Neural progenitor cell (in vitro differentiated cells): ENCODE results near the gene PLXNA4. TPM values are rescaled to one million over a fixed set of nuclear protein-coding genes. Genes with fewer than 3 reads are reported as not detected.

Source experiments
- DNase-seq: peaks from one replicate; pipeline ENCODE4 v3.0.0-alpha.2; 2016; ENCODE audit warnings: low spot score
- H2AFZ ChIP-seq: fragments of 200-600 bp; sonication (generic); replicated peaks from 2 replicates; pipeline ENCODE4 v1.6.1; 2016; ENCODE audit warnings: antibody characterized with exemption
- H3F3A ChIP-seq: fragments of 200-600 bp; sonication (generic); 2 replicates; pipeline ENCODE4 v1.6.1; 2016; ENCODE audit warnings: antibody characterized with exemption, low read depth
- H3K27ac ChIP-seq: fragments of 200-600 bp; sonication (generic); 2 replicates; pipeline ENCODE4 v1.5.1; 2016; ENCODE audit warnings: mild to moderate bottlenecking
- H3K27me3 ChIP-seq: fragments of 200-600 bp; sonication (generic); 2 replicates; pipeline ENCODE4 v1.6.1; 2016; ENCODE audit warnings: mild to moderate bottlenecking, moderate library complexity
- H3K36me3 ChIP-seq: fragments of 200-600 bp; sonication (generic); 2 replicates; pipeline ENCODE4 v1.5.1; 2016
- H3K4me1 ChIP-seq: fragments of 200-600 bp; sonication (generic); 2 replicates; pipeline ENCODE4 v1.6.1; 2016; ENCODE audit warnings: mixed run types
- H3K4me2 ChIP-seq: fragments of 200-600 bp; sonication (generic); 2 replicates; pipeline ENCODE4 v1.6.1; 2016
- H3K4me3 ChIP-seq: fragments of 200-600 bp; sonication (generic); 2 replicates; pipeline ENCODE4 v1.5.1; 2016
- H3K79me2 ChIP-seq: fragments of 200-600 bp; sonication (generic); 2 replicates; pipeline ENCODE4 v1.6.1; 2016; ENCODE audit warnings: low read depth
- H3K9ac ChIP-seq: fragments of 200-600 bp; sonication (generic); 2 replicates; pipeline ENCODE4 v1.6.1; 2016
- H3K9me3 ChIP-seq: fragments of 200-600 bp; sonication (generic); 2 replicates; pipeline ENCODE4 v1.5.1; 2016; ENCODE audit warnings: low read depth
- H4K20me1 ChIP-seq: fragments of 200-600 bp; sonication (generic); 2 replicates; pipeline ENCODE4 v1.6.1; 2016; ENCODE audit warnings: low read depth
- H3K27ac Mint-ChIP-seq: 3 replicates; pipeline ENCODE4 v1.8.0; 2021; ENCODE audit warnings: mixed read lengths
- H3K27me3 Mint-ChIP-seq: 2 replicates; pipeline ENCODE4 v1.8.0; 2022; ENCODE audit warnings: low read depth, mild to moderate bottlenecking, inconsistent platforms, moderate library complexity, mixed read lengths; ENCODE audit not compliant: insufficient read depth
- H3K36me3 Mint-ChIP-seq: 3 replicates; pipeline ENCODE4 v1.8.0; 2021; ENCODE audit warnings: mixed read lengths
- H3K4me1 Mint-ChIP-seq: 3 replicates; pipeline ENCODE4 v1.8.0; 2021; ENCODE audit warnings: mixed read lengths
- H3K4me3 Mint-ChIP-seq: 3 replicates; pipeline ENCODE4 v1.8.0; 2021; ENCODE audit warnings: mild to moderate bottlenecking, moderate library complexity, mixed read lengths
- H3K9me3 Mint-ChIP-seq: 3 replicates; pipeline ENCODE4 v1.8.0; 2020; ENCODE audit warnings: mixed read lengths
- EZH2 ChIP-seq: fragments of 200-600 bp; sonication (generic); IDR thresholded peaks from 2 replicates; pipeline ENCODE4 v1.6.1; 2017; ENCODE audit warnings: antibody characterized with exemption, mild to moderate bottlenecking, moderate library complexity
- EZH2phosphoT487 ChIP-seq: fragments of 200-600 bp; sonication (generic); IDR thresholded peaks from 2 replicates; pipeline ENCODE4 v1.6.1; 2017; ENCODE audit warnings: antibody characterized with exemption
- total RNA-seq: library from RNA; depleted of rRNA; stranded (reverse); fragments of >200 nt; gene quantifications from 2 replicates; pipeline ENCODE4 v1.2.3, GENCODE V29; 2015; ENCODE audit warnings: low replicate concordance
- TF ChIP-seq, protein P1 (sequence below): fragments of 200-600 bp; sonication (generic); IDR thresholded peaks from 2 replicates; pipeline ENCODE4 v1.5.1; 2017; ENCODE audit warnings: antibody characterized with exemption, mild to moderate bottlenecking

PLXNA4 gene
- total RNA-seq, 1 donor from 2014 or later, result 0.49 TPM

DNA sequence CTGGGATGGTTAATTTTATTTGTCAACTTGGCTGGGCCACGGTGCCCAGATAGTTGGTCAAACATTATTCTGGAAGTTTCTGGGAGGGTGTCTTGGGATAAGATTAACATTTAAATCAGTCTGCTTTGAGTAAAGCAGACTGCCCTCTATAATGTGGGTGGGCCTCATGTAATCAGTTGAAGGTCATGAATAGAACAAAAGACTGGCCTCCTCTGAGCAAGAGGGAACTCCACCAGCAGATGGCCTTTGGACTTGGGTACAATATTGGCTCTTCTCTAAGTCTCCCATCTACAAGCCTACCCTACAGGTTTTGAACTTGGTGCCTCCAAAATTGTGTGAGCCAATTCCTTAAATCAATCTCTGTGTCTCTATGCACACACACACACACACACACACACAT is 61.8 kb downstream of the PLXNA4 start:
- Mint-ChIP-seq H3K36me3 (no peaks in the 10 kb centered on the region), H3K4me1 (peaks cover 8% of the 10 kb centered on the region), H3K9me3 (no peaks in the 10 kb centered on the region), H3K4me3 (no peak overlapping the region), H3K27ac (no peak overlapping the region), H3K27me3 (no peaks in the 10 kb centered on the region)
- Histone ChIP-seq H4K20me1 (no peaks in the 10 kb centered on the region), H3K9ac (no peak overlapping the region), H3K9me3 (no peaks in the 10 kb centered on the region), H3K27ac (no peak overlapping the region), H3K4me1 (peaks cover 11% of the 10 kb centered on the region), H3K4me3 (no peak overlapping the region), H2AFZ (no peak overlapping the region), H3K79me2 (no peaks in the 10 kb centered on the region), H3K4me2 (no peak overlapping the region), H3F3A (peaks cover 5% of the 10 kb centered on the region), H3K36me3 (no peaks in the 10 kb centered on the region), H3K27me3 (no peaks in the 10 kb centered on the region)
- no peak for DNase-seq
- no peak for TF ChIP-seq EZH2
- no peak for TF ChIP-seq EZH2phosphoT487
- TF ChIP-seq, protein P1, sequence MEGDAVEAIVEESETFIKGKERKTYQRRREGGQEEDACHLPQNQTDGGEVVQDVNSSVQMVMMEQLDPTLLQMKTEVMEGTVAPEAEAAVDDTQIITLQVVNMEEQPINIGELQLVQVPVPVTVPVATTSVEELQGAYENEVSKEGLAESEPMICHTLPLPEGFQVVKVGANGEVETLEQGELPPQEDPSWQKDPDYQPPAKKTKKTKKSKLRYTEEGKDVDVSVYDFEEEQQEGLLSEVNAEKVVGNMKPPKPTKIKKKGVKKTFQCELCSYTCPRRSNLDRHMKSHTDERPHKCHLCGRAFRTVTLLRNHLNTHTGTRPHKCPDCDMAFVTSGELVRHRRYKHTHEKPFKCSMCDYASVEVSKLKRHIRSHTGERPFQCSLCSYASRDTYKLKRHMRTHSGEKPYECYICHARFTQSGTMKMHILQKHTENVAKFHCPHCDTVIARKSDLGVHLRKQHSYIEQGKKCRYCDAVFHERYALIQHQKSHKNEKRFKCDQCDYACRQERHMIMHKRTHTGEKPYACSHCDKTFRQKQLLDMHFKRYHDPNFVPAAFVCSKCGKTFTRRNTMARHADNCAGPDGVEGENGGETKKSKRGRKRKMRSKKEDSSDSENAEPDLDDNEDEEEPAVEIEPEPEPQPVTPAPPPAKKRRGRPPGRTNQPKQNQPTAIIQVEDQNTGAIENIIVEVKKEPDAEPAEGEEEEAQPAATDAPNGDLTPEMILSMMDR, result no peak

DNA sequence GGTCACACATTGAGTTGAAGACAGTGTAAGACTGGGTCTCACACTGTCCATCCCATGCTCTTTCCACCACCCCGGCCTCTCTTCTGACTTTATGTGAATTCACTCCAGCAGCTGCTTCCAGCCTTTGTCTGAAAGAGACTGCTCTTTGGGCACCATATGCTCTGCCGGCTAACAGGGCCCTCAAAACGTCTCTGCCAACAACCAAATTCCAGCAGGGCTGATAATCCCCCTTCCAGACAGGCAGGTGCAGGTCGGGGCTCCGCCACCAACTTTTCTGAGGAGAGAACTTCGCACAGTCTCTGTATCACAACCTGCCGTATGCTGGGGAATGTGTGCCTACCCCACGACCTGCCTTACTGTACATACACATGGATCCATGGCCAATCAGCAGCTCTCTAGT is 64.3 kb downstream of the PLXNA4 start:
- Mint-ChIP-seq H3K4me3 (no peak overlapping the region), H3K4me1 (peaks cover 11% of the 10 kb centered on the region), H3K9me3 (no peaks in the 10 kb centered on the region), H3K27me3 (no peaks in the 10 kb centered on the region), H3K27ac (no peak overlapping the region), H3K36me3 (no peaks in the 10 kb centered on the region)
- no peak overlapping the region for H3K4me2 ChIP-seq
- DNase-seq, result no peak
- no peaks in the 10 kb centered on the region for H3K36me3 ChIP-seq
- no peak overlapping the region for H3K4me3 ChIP-seq
- H3K4me1 ChIP-seq, result peaks cover 14% of the 10 kb centered on the region
- H3K27ac ChIP-seq, result no peak overlapping the region
- H3K9ac ChIP-seq, result no peak overlapping the region
- TF ChIP-seq EZH2 (no peak), EZH2phosphoT487 (no peak)
- TF ChIP-seq, protein P1, result no peak
- H3K79me2 ChIP-seq, result no peaks in the 10 kb centered on the region
- no peaks in the 10 kb centered on the region for H3K27me3 ChIP-seq
- no peaks in the 10 kb centered on the region for H4K20me1 ChIP-seq
- no peaks in the 10 kb centered on the region for H3K9me3 ChIP-seq
- peaks cover 5% of the 10 kb centered on the region for H3F3A ChIP-seq
- H2AFZ ChIP-seq, result no peak overlapping the region

DNA sequence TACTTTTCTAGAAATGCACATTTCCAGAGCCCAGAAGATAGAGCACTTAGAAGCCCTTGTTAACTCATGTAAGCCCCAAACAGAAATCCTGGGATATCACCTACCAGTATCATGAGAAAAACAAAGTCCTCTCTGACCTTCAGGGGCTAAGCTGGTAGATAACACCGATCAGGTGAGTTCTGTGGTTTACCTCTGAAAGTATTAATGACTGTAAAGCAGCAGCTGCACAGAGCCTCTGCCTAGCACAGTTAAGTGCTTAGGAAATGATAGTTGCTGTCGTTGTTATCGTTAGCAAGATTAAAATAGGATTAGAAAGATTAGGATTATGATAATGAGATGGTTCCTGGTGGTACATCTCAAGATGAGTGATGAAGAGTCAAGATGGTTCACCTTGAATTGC is 64.9 kb downstream of the PLXNA4 start:
- no peaks in the 10 kb centered on the region for H3K27me3 Mint-ChIP-seq
- no peak overlapping the region for H2AFZ ChIP-seq
- H3K27ac Mint-ChIP-seq, result no peak overlapping the region
- no peak overlapping the region for H3K9ac ChIP-seq
- no peaks in the 10 kb centered on the region for H3K36me3 ChIP-seq
- peaks cover 11% of the 10 kb centered on the region for H3K4me1 Mint-ChIP-seq
- no peaks in the 10 kb centered on the region for H3K27me3 ChIP-seq
- H3K4me2 ChIP-seq, result no peak overlapping the region
- H3K36me3 Mint-ChIP-seq, result no peaks in the 10 kb centered on the region
- H3K4me3 Mint-ChIP-seq, result no peak overlapping the region
- H3F3A ChIP-seq, result peaks cover 5% of the 10 kb centered on the region
- DNase-seq, result no peak
- H3K9me3 Mint-ChIP-seq, result no peaks in the 10 kb centered on the region
- no peaks in the 10 kb centered on the region for H4K20me1 ChIP-seq
- H3K79me2 ChIP-seq, result no peaks in the 10 kb centered on the region
- H3K27ac ChIP-seq, result no peak overlapping the region
- H3K9me3 ChIP-seq, result no peaks in the 10 kb centered on the region
- no peak for TF ChIP-seq EZH2
- TF ChIP-seq, protein P1, result no peak
- no peak for TF ChIP-seq EZH2phosphoT487
- H3K4me3 ChIP-seq, result no peak overlapping the region
- H3K4me1 ChIP-seq, result peaks cover 14% of the 10 kb centered on the region
